ENCODE data around the gene DUSP7.
"Not testable (repeated sequence)": the region's sequence is repeated elsewhere in the genome, so short reads cannot be mapped to it uniquely, and the experiment has no call there.

DNA sequence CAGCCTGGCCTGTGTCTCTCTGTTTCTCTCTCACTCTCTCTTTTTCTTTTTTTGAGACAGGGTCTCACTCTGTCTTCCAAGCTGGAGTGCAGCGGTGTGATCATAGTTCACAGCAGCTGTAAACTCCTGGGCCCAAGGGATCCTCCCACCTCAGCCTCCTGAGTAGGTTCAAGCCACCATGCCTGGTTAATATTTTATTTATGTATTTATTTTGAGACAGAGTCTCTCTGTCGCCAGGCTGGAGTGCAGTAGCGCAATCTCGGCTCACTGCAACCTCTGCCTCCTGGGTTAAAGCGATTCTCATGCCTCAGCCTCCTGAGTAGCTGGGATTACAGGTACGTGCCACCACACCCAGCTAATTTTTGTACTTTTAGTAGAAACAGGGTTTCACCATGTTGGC lies 22.6 kb downstream of the DUSP7 start:
- TF ChIP-seq CBX3 (IDR thresholded peaks at IDR 0.05; ENCODE audit: borderline replicate concordance in 1 of 2, low read length in 2 of 2); POLR2A (conservative IDR thresholded peaks at IDR 0.05); RFX5 (IDR thresholded peaks at IDR 0.05; ENCODE audit: low read depth, low read length): not testable (repeated sequence)
- TF ChIP-seq, protein P1, sequence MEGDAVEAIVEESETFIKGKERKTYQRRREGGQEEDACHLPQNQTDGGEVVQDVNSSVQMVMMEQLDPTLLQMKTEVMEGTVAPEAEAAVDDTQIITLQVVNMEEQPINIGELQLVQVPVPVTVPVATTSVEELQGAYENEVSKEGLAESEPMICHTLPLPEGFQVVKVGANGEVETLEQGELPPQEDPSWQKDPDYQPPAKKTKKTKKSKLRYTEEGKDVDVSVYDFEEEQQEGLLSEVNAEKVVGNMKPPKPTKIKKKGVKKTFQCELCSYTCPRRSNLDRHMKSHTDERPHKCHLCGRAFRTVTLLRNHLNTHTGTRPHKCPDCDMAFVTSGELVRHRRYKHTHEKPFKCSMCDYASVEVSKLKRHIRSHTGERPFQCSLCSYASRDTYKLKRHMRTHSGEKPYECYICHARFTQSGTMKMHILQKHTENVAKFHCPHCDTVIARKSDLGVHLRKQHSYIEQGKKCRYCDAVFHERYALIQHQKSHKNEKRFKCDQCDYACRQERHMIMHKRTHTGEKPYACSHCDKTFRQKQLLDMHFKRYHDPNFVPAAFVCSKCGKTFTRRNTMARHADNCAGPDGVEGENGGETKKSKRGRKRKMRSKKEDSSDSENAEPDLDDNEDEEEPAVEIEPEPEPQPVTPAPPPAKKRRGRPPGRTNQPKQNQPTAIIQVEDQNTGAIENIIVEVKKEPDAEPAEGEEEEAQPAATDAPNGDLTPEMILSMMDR (IDR thresholded peaks at IDR 0.05 in 2 of 3, conservative IDR thresholded peaks at IDR 0.05 in 1 of 3; ENCODE audit: insufficient read depth in 2 of 3, low read depth in 1 of 3, low read length in 3 of 3), result not testable (repeated sequence)
